Choroid plexus epithelial cell (primary cell): ENCODE measurements around the gene PLA2G5.
A peak's percentile ranks its signal among the peaks of the same experiment; 100 is the strongest.

Experiments used
- DNase-seq: peaks from one replicate; pipeline ENCODE4 v3.0.0-alpha.2; 2010; ENCODE audit warnings: low read depth
- H3K4me3 ChIP-seq: 2 replicates; pipeline ENCODE4 v1.5.1; 2011; ENCODE audit warnings: low read depth, mild to moderate bottlenecking, control low read depth, low read length, moderate library complexity
- CTCF ChIP-seq: conservative IDR thresholded peaks from 2 replicates; pipeline ENCODE4 v1.5.1; 2011; ENCODE audit warnings: low read depth, mild to moderate bottlenecking, control low read depth, inconsistent platforms, low read length, moderate library complexity

PLA2G5 gene

DNA sequence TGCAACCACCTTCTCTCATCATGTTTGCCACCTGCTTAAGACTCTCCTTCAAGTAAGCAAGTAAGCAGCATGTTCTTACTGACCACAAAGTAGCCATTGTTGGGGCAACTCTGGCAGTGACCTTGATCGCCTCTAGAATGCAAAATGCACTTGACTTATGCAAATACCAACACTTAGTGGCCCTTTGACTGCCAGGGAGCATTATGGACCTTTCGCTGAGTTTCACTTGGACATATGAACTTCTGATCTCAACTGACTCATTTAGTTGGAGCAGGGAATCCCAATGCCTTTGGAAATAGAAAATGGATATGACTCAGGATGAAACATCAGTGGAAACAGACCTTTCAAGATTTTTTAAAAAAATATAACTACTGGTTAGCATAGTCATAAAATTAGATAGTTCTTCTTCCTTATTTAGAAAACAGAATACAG, 6.1 kb upstream of the PLA2G5 start:
- no peak for TF ChIP-seq CTCF
- peak; percentile 5 for DNase-seq
- no peak overlapping the region for H3K4me3 ChIP-seq

GRCh38 chr1:20068722-20069121, 1.3 kb upstream of the PLA2G5 start:
- H3K4me3 ChIP-seq: no peak overlapping the region
- no peak for DNase-seq
- TF ChIP-seq CTCF: no peak

DNA sequence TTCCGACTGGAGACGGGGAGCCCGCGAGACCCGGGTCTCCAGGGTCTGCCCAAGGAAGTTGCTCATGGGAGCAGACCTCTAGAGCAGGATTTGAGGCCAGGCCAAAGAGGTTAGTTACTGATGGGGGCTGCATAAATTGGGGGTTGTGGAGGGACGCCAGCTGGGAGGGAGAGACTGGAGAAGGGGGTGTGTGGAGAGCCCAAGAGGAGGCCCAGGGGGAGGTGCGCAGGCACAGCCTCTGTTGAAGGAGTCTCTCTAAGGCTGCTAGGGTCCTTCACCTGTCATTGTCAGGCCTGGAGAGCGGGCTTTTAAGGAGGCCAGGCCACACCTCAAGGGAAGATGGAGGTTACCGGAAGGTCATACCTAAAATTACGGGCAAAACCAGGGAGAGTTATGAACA, 363 bp downstream of the PLA2G5 start:
- TF ChIP-seq CTCF: no peak

GRCh38 chr1:20071416-20071815, 1.4 kb downstream of the PLA2G5 start:
- TF ChIP-seq CTCF: no peak
- no peak for DNase-seq
- no peak overlapping the region for H3K4me3 ChIP-seq

More for the DNA sequence above, 363 bp downstream of the PLA2G5 start:
- no peak overlapping the region for H3K4me3 ChIP-seq
- no peak for DNase-seq

- H3K4me3 ChIP-seq: no peak overlapping the region
- no peak for TF ChIP-seq CTCF
- no peak for DNase-seq
These were observed 2.8 kb downstream of the PLA2G5 start for GRCh38 chr1:20072771-20073170.

DNA sequence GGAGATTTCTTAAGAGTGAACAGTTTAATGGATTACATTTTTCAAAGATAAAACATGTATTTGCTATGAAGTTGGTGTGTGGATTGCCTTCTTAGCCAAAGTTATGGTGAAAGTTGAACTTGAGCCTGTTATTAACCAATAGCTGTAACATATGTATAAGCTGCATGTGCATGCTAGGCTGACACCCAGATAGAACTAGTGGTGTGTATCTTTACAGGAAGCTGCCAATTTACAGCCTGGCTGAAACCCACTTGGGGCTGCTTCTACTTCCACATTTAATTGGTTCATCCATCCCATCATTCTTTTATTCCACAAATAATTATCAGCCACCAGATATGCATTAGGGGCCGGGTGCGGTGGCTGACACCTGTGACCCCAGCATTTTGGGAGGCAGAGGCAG, 3.3 kb downstream of the PLA2G5 start:
- H3K4me3 ChIP-seq: no peak overlapping the region
- DNase-seq: no peak
- TF ChIP-seq CTCF: no peak

DNA sequence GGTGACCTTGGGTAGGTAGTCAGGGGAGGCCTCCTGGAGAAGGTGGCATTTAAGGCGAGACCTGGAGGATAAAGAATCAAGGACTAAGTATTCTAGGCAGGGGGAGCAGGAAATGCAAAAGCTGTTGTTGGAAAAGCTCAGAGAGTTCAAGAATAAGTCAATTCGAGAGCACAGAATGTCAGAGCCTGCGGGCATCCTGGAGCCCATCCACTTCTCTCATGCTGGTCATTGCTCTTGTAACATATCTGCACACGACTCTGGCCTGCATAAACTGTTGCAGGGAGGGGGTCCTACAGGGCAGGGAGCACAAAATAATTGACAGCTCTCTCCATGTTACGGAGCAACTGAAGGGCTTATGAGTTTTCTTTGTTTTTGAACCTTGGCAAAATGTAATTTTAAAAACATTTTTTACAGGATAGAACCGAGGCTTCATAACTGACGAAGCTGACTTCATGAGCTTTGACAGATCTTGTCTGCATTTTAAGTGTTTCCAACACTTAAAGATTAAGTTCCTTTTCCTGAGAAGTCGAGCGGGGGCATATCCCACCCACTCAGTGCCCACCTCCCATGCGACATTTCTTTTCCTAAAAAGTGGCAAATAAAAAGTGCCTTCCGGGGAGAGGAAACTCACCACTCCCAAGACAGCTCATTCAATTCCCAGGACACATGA, 4.2 kb downstream of the PLA2G5 start:
- TF ChIP-seq CTCF: no peak
- DNase-seq: no peak
- no peak overlapping the region for H3K4me3 ChIP-seq
